H1 (cell line): ENCODE data around the gene PRDM2. TPM values are rescaled to one million over a fixed set of nuclear protein-coding genes. Genes with fewer than 3 reads are reported as not detected.

ENCODE experiments used
- CTCF ChIA-PET: fragments of 300-600 bp; sonication (Branson Sonifier 250); formaldehyde crosslinking; loops from one replicate; lab custom pipeline; 2021; ENCODE audit not compliant: partially characterized antibody; lab: Charles Lee
- POLR2A ChIA-PET: fragments of 300-600 bp; sonication (Branson Sonifier 250); formaldehyde crosslinking; loops from one replicate; lab custom pipeline; 2021; ENCODE audit warnings: inconsistent platforms; ENCODE audit not compliant: partially characterized antibody; lab: Charles Lee
- DNase-seq, 2 experiments: peaks; one replicate each; pipeline versions ENCODE4 v3.0.0 to v3.0.0-alpha.2; 2010 to 2022; ENCODE audit warnings: low spot score in 2 of 2, low read depth in 1 of 2, mixed read lengths in 1 of 2
- FAIRE-seq: peaks from 2 replicates; lab custom pipeline; 2011; peaks lifted over from hg19 to GRCh38; lab: Jason Lieb, UNC
- H2AFZ ChIP-seq: 2 replicates; pipeline ENCODE4 v1.8.1; 2012; ENCODE audit warnings: low read length, inconsistent platforms
- H2AK5ac ChIP-seq: 2 replicates; pipeline ENCODE4 v1.6.1; 2013; ENCODE audit warnings: low read depth, low read length
- H2BK120ac ChIP-seq: replicated peaks from 2 replicates; pipeline ENCODE3; 2013; ENCODE audit warnings: low read depth, low read length, inconsistent platforms
- H2BK12ac ChIP-seq: 2 replicates; pipeline ENCODE4 v1.6.1; 2013; ENCODE audit warnings: low read depth, low read length
- H2BK15ac ChIP-seq: 2 replicates; pipeline ENCODE4 v1.6.1; 2013; ENCODE audit warnings: low read length
- H2BK20ac ChIP-seq: 2 replicates; pipeline ENCODE4 v1.6.1; 2013; ENCODE audit warnings: low read length
- H2BK5ac ChIP-seq: 2 replicates; pipeline ENCODE4 v1.6.1; 2013; ENCODE audit warnings: low read depth, low read length
- H3K14ac ChIP-seq: 2 replicates; pipeline ENCODE4 v1.6.1; 2013; ENCODE audit warnings: inconsistent platforms; ENCODE audit not compliant: insufficient read length
- H3K18ac ChIP-seq: 2 replicates; pipeline ENCODE4 v1.6.1; 2013; ENCODE audit warnings: low read length; ENCODE audit errors: extremely low read depth
- H3K23ac ChIP-seq: 2 replicates; pipeline ENCODE4 v1.6.1; 2013; ENCODE audit warnings: inconsistent platforms; ENCODE audit not compliant: insufficient read length
- H3K23me2 ChIP-seq: 2 replicates; pipeline ENCODE4 v1.6.1; 2013; ENCODE audit warnings: low read depth, low read length
- H3K27ac ChIP-seq: 2 replicates; pipeline ENCODE4 v1.6.1; 2011; ENCODE audit warnings: low read depth, low read length, inconsistent platforms
- H3K27me3 ChIP-seq, 4 experiments: replicated peaks in 1 of 4; 1 replicate in 1 of 4; 2 replicates in 3 of 4; pipeline versions ENCODE4 v1.6.1 to v1.8.1; 2011 to 2013; ENCODE audit warnings: low read length in 3 of 4, mild to moderate bottlenecking in 3 of 4, inconsistent platforms in 2 of 4, mixed read lengths in 2 of 4, moderate library complexity in 1 of 4; ENCODE audit not compliant: control insufficient read depth in 3 of 4, insufficient read depth in 3 of 4; ENCODE audit errors: extremely low read depth in 1 of 4
- H3K36me3 ChIP-seq, 4 experiments: 2 replicates each; pipeline versions ENCODE4 v1.6.1 to v1.8.1; 2011 to 2013; ENCODE audit warnings: mild to moderate bottlenecking in 4 of 4, low read length in 3 of 4, moderate library complexity in 2 of 4, control low read depth in 1 of 4, inconsistent platforms in 1 of 4; ENCODE audit not compliant: insufficient read depth in 4 of 4, control insufficient read depth in 2 of 4
- H3K4ac ChIP-seq: replicated peaks from 2 replicates; pipeline ENCODE3; 2013; ENCODE audit warnings: low read length, low read depth, mixed read lengths, inconsistent platforms; ENCODE audit not compliant: insufficient read length
- H3K4me1 ChIP-seq, 4 experiments: replicated peaks in 1 of 4; 1 replicate in 1 of 4; 2 replicates in 3 of 4; pipeline versions ENCODE4 v1.6.1 to v1.8.1; 2011 to 2013; ENCODE audit warnings: low read length in 3 of 4, inconsistent platforms in 2 of 4, mixed read lengths in 1 of 4; ENCODE audit not compliant: insufficient read depth in 4 of 4, control insufficient read depth in 3 of 4
- H3K4me2 ChIP-seq, 2 experiments: 2 replicates each; pipeline versions ENCODE4 v1.6.1 to v1.8.1; 2011 to 2013; ENCODE audit warnings: low read depth in 2 of 2, low read length in 2 of 2, control low read depth in 1 of 2, inconsistent platforms in 1 of 2, mild to moderate bottlenecking in 1 of 2; ENCODE audit not compliant: insufficient read depth in 1 of 2
- H3K4me3 ChIP-seq, 4 experiments: fragments of 200-600, 300-600 bp in 1 of 4; sonication (generic), shearing (Covaris generic), sonication (Bioruptor Twin) in 1 of 4; 2 replicates each; pipeline versions ENCODE4 v1.5.1 to v1.8.1; 2011 to 2016; ENCODE audit warnings: low read length in 4 of 4, low read depth in 3 of 4, control low read depth in 2 of 4, inconsistent platforms in 2 of 4, mild to moderate bottlenecking in 2 of 4, mixed read lengths in 1 of 4, moderate library complexity in 1 of 4; ENCODE audit not compliant: insufficient read depth in 2 of 4; ENCODE audit errors: extremely low read depth in 1 of 4
- H3K56ac ChIP-seq: replicated peaks from 2 replicates; pipeline ENCODE3; 2013; ENCODE audit warnings: low read depth, mild to moderate bottlenecking, mixed read lengths, low read length, inconsistent platforms; ENCODE audit not compliant: insufficient read length
- H3K79me1 ChIP-seq: 2 replicates; pipeline ENCODE4 v1.6.1; 2013; ENCODE audit warnings: low read depth, low read length, control low read depth
- H3K79me2 ChIP-seq, 2 experiments: 2 replicates each; pipeline versions ENCODE4 v1.6.1 to v1.8.1; 2012 to 2013; ENCODE audit warnings: low read length in 2 of 2, mild to moderate bottlenecking in 2 of 2, inconsistent platforms in 1 of 2; ENCODE audit not compliant: insufficient read depth in 2 of 2, control insufficient read depth in 1 of 2
- H3K9ac ChIP-seq, 4 experiments: replicated peaks in 1 of 4; 1 replicate in 1 of 4; 2 replicates in 3 of 4; pipeline versions ENCODE4 v1.6.1 to v1.8.1; 2011 to 2013; ENCODE audit warnings: low read depth in 3 of 4, low read length in 3 of 4, control low read depth in 2 of 4, mild to moderate bottlenecking in 2 of 4, moderate library complexity in 2 of 4, inconsistent platforms in 1 of 4; ENCODE audit errors: extremely low read depth in 1 of 4
- H3K9me3 ChIP-seq, 2 experiments: 2 replicates each; pipeline versions ENCODE4 v1.6.1 to v1.8.1; 2012 to 2013; ENCODE audit warnings: mild to moderate bottlenecking in 2 of 2, moderate library complexity in 2 of 2, control low read depth in 1 of 2, inconsistent platforms in 1 of 2, low read depth in 1 of 2, low read length in 1 of 2, mixed read lengths in 1 of 2; ENCODE audit not compliant: insufficient read depth in 2 of 2
- H4K20me1 ChIP-seq, 2 experiments: replicated peaks in 1 of 2; 2 replicates each; pipeline versions ENCODE3 to v1.8.1; 2011 to 2013; ENCODE audit warnings: inconsistent platforms in 2 of 2, low read length in 2 of 2, mild to moderate bottlenecking in 1 of 2; ENCODE audit not compliant: insufficient read depth in 2 of 2, control insufficient read depth in 1 of 2
- H4K5ac ChIP-seq: 2 replicates; pipeline ENCODE4 v1.6.1; 2013; ENCODE audit warnings: low read length, low read depth, mixed read lengths, inconsistent platforms; ENCODE audit not compliant: insufficient read length
- H4K8ac ChIP-seq: 2 replicates; pipeline ENCODE4 v1.8.0; 2013; ENCODE audit warnings: mild to moderate bottlenecking, moderate library complexity, low read length, inconsistent platforms; ENCODE audit not compliant: insufficient read depth; ENCODE audit errors: extremely low read depth
- H4K91ac ChIP-seq: replicated peaks from 2 replicates; pipeline ENCODE3; 2013; ENCODE audit warnings: low read length, mixed read lengths, inconsistent platforms; ENCODE audit not compliant: insufficient read length
- KDM1A ChIP-seq: fragments of 200-600, 300-600 bp; sonication (generic); IDR thresholded peaks from 2 replicates; pipeline ENCODE4 v1.7.1; 2016; ENCODE audit warnings: mild to moderate bottlenecking, low read length, borderline replicate concordance
- WGBS, 2 experiments: shearing (Covaris generic) in 1 of 2; methylation state at CpG; one replicate each; pipeline versions ENCODE4 v1.1.6 to v1.1.7; 2013 to 2015; ENCODE audit warnings: low lambda C conversion rate in 2 of 2, mixed read lengths in 2 of 2, inconsistent platforms in 1 of 2, low coverage in 1 of 2, missing lambda C conversion rate in 1 of 2; ENCODE audit not compliant: insufficient replicate concordance in 2 of 2, insufficient coverage in 1 of 2, insufficient read length in 1 of 2; ENCODE audit errors: extremely low coverage in 1 of 2, missing lambda C conversion rate in 1 of 2; 5-methylcytosine and 5-hydroxymethylcytosine counted together
- polyA plus RNA-seq, 7 experiments: library from polyadenylated mRNA; depleted of rRNA in 3 of 7; stranded (reverse) in 5 of 7; unstranded in 2 of 7; fragments of >200 nt in 5 of 7; fragments of 200-250 nt in 2 of 7; gene quantifications; 1 replicate in 5 of 7; 2 replicates in 1 of 7; 4 replicates in 1 of 7; pipeline versions ENCODE4 v1.2.1 to v1.2.3, GENCODE V29; 2011 to 2013; ENCODE audit warnings: missing spikeins in 2 of 7, mixed read lengths in 2 of 7
- total RNA-seq: library from RNA; stranded (reverse); fragmentation: NEBNext Ultra II Directional; extraction: Animal tissue kit (Norgen Biotek cat#: 25700); gene quantifications from 2 replicates; pipeline ENCODE4 v1.2.1, GENCODE V29; 2021
- TF ChIP-seq, protein P1 (sequence below), 3 experiments: IDR thresholded peaks; 1 replicate in 2 of 3; 2 replicates in 1 of 3; pipeline versions ENCODE4 v1.5.1 to v1.6.1; 2011; ENCODE audit warnings: low read length in 3 of 3, mild to moderate bottlenecking in 3 of 3, inconsistent platforms in 2 of 3, low read depth in 1 of 3, moderate library complexity in 1 of 3; ENCODE audit not compliant: insufficient read depth in 1 of 3; ENCODE audit errors: control extremely low read depth in 1 of 3

Gene PRDM2
- total and polyA plus RNA-seq, 2 of the 8 experiments (the other 6 are each of a cell fraction or from before 2014, with no cell fraction given), result 5.8 to 21.2 TPM

- ChIA-PET CTCF (interaction anchor here (0.9 to 2.1 kb wide), 13 partner anchors 10 to 101 kb away, joined by 3 to 9 read pairs (median 4); no protein-coding TSS in a partner anchor), POLR2A (interaction anchor here (0.8 kb wide), 1 partner anchor 15 kb away, joined by 4 read pairs; no protein-coding TSS in a partner anchor)
- DNase-seq, result no peak
- TF ChIP-seq, protein P1, sequence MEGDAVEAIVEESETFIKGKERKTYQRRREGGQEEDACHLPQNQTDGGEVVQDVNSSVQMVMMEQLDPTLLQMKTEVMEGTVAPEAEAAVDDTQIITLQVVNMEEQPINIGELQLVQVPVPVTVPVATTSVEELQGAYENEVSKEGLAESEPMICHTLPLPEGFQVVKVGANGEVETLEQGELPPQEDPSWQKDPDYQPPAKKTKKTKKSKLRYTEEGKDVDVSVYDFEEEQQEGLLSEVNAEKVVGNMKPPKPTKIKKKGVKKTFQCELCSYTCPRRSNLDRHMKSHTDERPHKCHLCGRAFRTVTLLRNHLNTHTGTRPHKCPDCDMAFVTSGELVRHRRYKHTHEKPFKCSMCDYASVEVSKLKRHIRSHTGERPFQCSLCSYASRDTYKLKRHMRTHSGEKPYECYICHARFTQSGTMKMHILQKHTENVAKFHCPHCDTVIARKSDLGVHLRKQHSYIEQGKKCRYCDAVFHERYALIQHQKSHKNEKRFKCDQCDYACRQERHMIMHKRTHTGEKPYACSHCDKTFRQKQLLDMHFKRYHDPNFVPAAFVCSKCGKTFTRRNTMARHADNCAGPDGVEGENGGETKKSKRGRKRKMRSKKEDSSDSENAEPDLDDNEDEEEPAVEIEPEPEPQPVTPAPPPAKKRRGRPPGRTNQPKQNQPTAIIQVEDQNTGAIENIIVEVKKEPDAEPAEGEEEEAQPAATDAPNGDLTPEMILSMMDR (IDR thresholded peaks at IDR 0.05; ENCODE audit: control extremely low read depth in 1 of 3, insufficient read depth in 1 of 3, low read depth in 1 of 3, low read length in 3 of 3), result peak in 2 of 3 experiments; percentile 27 to 39; a peak in 2 of 4 replicates
- no peak for TF ChIP-seq KDM1A
These were observed 64.8 kb downstream of the PRDM2 start for GRCh38 chr1:13764588-13765332.

More at GRCh38 chr1:13764588-13765332, 64.8 kb downstream of the PRDM2 start:
- Histone ChIP-seq H2BK5ac (no peak overlapping the region), H4K91ac (no peak overlapping the region), H2BK12ac (no peak overlapping the region), H3K4me1 (peaks cover 4 to 21% (median 16%) of the 10 kb centered on the region in 4 experiments), H3K4me3 (peak overlapping the region in 1 of 4 experiments; percentile 12; a peak in 1 of 8 replicates), H2AFZ (no peak overlapping the region), H3K79me1 (peaks cover 8% of the 10 kb centered on the region), H2BK120ac (no peak overlapping the region), H3K4ac (no peak overlapping the region), H3K9me3 (no peaks in the 10 kb centered on the region), H3K79me2 (peaks cover 0 to 42% of the 10 kb centered on the region in 2 experiments; a peak in 3 of 4 replicates), H3K23me2 (no peaks in the 10 kb centered on the region), H2AK5ac (no peak overlapping the region), H4K5ac (no peak overlapping the region), H3K27ac (no peak overlapping the region), H3K14ac (no peak overlapping the region), H3K23ac (no peak overlapping the region), H3K27me3 (no peaks in the 10 kb centered on the region), H3K36me3 (no peaks in the 10 kb centered on the region), H2BK20ac (no peak overlapping the region), H3K4me2 (peak overlapping the region; percentile 29 to 43; a peak in 2 of 4 replicates), H4K8ac (no peak overlapping the region), H3K18ac (no peak overlapping the region), H3K9ac (no peak overlapping the region), H2BK15ac (no peak overlapping the region), H4K20me1 (peaks cover 12 to 24% of the 10 kb centered on the region in 2 experiments), H3K56ac (no peak overlapping the region)
- 38% methylated on average over 6 of the region's 6 CpGs; no CpG with 5 or more reads in 1 of the 2 experiments for WGBS, 2 experiments
- peak; percentile 84 for FAIRE-seq
